H9 (cell line): ENCODE results near the gene RABIF. TPM values are rescaled to one million over a fixed set of nuclear protein-coding genes. Genes with fewer than 3 reads are reported as not detected.

Experiments
- DNase-seq: peaks from one replicate; pipeline ENCODE4 v3.0.0-alpha.2; 2017
- H2AFZ ChIP-seq: one replicate; pipeline ENCODE4 v1.6.1; 2013; ENCODE audit warnings: mild to moderate bottlenecking, low read length, control low read depth, moderate library complexity
- H2AK5ac ChIP-seq: 2 replicates; pipeline ENCODE4 v1.6.1; 2013; ENCODE audit warnings: low read length, control low read depth, mixed read lengths; ENCODE audit not compliant: insufficient read length
- H2BK120ac ChIP-seq: one replicate; pipeline ENCODE4 v1.6.1; 2013; ENCODE audit warnings: low read depth, mild to moderate bottlenecking, low read length, control low read depth, inconsistent platforms; ENCODE audit not compliant: poor library complexity, severe bottlenecking
- H2BK12ac ChIP-seq: 2 replicates; pipeline ENCODE4 v1.6.1; 2013; ENCODE audit warnings: low read length, control low read depth, mixed read lengths, low read depth; ENCODE audit not compliant: insufficient read length
- H2BK15ac ChIP-seq: 2 replicates; pipeline ENCODE4 v1.6.1; 2013; ENCODE audit warnings: low read depth, low read length, control low read depth
- H2BK20ac ChIP-seq: one replicate; pipeline ENCODE4 v1.6.1; 2013; ENCODE audit warnings: low read depth, mild to moderate bottlenecking, low read length, control low read depth, inconsistent platforms; ENCODE audit not compliant: poor library complexity, severe bottlenecking
- H2BK5ac ChIP-seq: 2 replicates; pipeline ENCODE4 v1.6.1; 2013; ENCODE audit warnings: low read length, control low read depth, mixed read lengths; ENCODE audit not compliant: insufficient read length
- H3K14ac ChIP-seq: 2 replicates; pipeline ENCODE4 v1.6.1; 2013; ENCODE audit warnings: low read length, control low read depth; ENCODE audit not compliant: insufficient read depth
- H3K18ac ChIP-seq: 2 replicates; pipeline ENCODE4 v1.6.1; 2013; ENCODE audit warnings: low read depth, mild to moderate bottlenecking, mixed read lengths, low read length, control low read depth; ENCODE audit not compliant: insufficient read length
- H3K23ac ChIP-seq: 2 replicates; pipeline ENCODE4 v1.6.1; 2013; ENCODE audit warnings: low read length, control low read depth, mixed read lengths, low read depth; ENCODE audit not compliant: insufficient read length
- H3K23me2 ChIP-seq: 2 replicates; pipeline ENCODE4 v1.6.1; 2013; ENCODE audit warnings: low read depth, mild to moderate bottlenecking, mixed read lengths, low read length, control low read depth; ENCODE audit not compliant: insufficient read length, poor library complexity, severe bottlenecking
- H3K27ac ChIP-seq: 2 replicates; pipeline ENCODE4 v1.5.1; 2013; ENCODE audit warnings: low read length, control low read depth, mixed read lengths, low read depth; ENCODE audit not compliant: insufficient read length
- H3K27me3 ChIP-seq: 2 replicates; pipeline ENCODE4 v1.6.1; 2013; ENCODE audit warnings: low read length, control low read depth, inconsistent platforms; ENCODE audit not compliant: insufficient read depth
- H3K4ac ChIP-seq: 2 replicates; pipeline ENCODE4 v1.6.1; 2013; ENCODE audit warnings: low read depth, mild to moderate bottlenecking, control low read depth, inconsistent platforms, low read length, moderate library complexity
- H3K4me1 ChIP-seq: 2 replicates; pipeline ENCODE4 v1.6.1; 2013; ENCODE audit warnings: low read length, control low read depth, inconsistent platforms; ENCODE audit not compliant: insufficient read depth
- H3K4me2 ChIP-seq: 2 replicates; pipeline ENCODE4 v1.6.1; 2013; ENCODE audit warnings: low read length, control low read depth, mixed read lengths; ENCODE audit not compliant: insufficient read length, insufficient read depth
- H3K56ac ChIP-seq: 2 replicates; pipeline ENCODE4 v1.6.1; 2013; ENCODE audit warnings: low read depth, mild to moderate bottlenecking, mixed read lengths, low read length, control low read depth; ENCODE audit not compliant: insufficient read length
- H3K79me1 ChIP-seq: 2 replicates; pipeline ENCODE4 v1.6.1; 2013; ENCODE audit warnings: low read depth, mild to moderate bottlenecking, moderate library complexity, low read length, control low read depth, inconsistent platforms; ENCODE audit not compliant: insufficient read depth, poor library complexity, severe bottlenecking
- H3K79me2 ChIP-seq: 2 replicates; pipeline ENCODE4 v1.6.1; 2013; ENCODE audit warnings: low read length, control low read depth, inconsistent platforms; ENCODE audit not compliant: insufficient read depth
- H3K9ac ChIP-seq: 2 replicates; pipeline ENCODE4 v1.6.1; 2013; ENCODE audit warnings: low read length, control low read depth, mixed read lengths; ENCODE audit not compliant: insufficient read length; ENCODE audit errors: extremely low read depth
- H3K9me3 ChIP-seq: one replicate; pipeline ENCODE4 v1.6.1; 2013; ENCODE audit warnings: low read depth, low read length, inconsistent platforms; ENCODE audit not compliant: control insufficient read depth
- H3T11ph ChIP-seq: one replicate; pipeline ENCODE4 v1.6.1; 2013; ENCODE audit warnings: mild to moderate bottlenecking, low read length, control low read depth, inconsistent platforms
- H4K20me1 ChIP-seq: one replicate; pipeline ENCODE4 v1.6.1; 2013; ENCODE audit not compliant: control insufficient read depth, insufficient read length, insufficient read depth
- H4K5ac ChIP-seq: 2 replicates; pipeline ENCODE4 v1.6.1; 2013; ENCODE audit warnings: low read depth, mild to moderate bottlenecking, mixed read lengths, low read length, control low read depth; ENCODE audit not compliant: insufficient read length
- H4K8ac ChIP-seq: replicated peaks from 2 replicates; pipeline ENCODE4 v1.6.1; 2013; ENCODE audit warnings: low read length, control low read depth, mixed read lengths, low read depth; ENCODE audit not compliant: insufficient read length
- H4K91ac ChIP-seq: 2 replicates; pipeline ENCODE4 v1.6.1; 2013; ENCODE audit warnings: low read depth, mild to moderate bottlenecking, moderate library complexity, mixed read lengths, low read length, control low read depth; ENCODE audit not compliant: insufficient read length
- H3K27ac Mint-ChIP-seq, 3 experiments: 2 replicates in 2 of 3; 3 replicates in 1 of 3; pipeline ENCODE4 v1.8.0; 2020 to 2021; ENCODE audit warnings: mixed read lengths in 3 of 3, mild to moderate bottlenecking in 1 of 3, moderate library complexity in 1 of 3
- H3K27me3 Mint-ChIP-seq: 2 replicates; pipeline ENCODE4 v1.8.0; 2021; ENCODE audit warnings: low read depth, mild to moderate bottlenecking, moderate library complexity, mixed read lengths
- H3K36me3 Mint-ChIP-seq, 3 experiments: 2 replicates in 2 of 3; 3 replicates in 1 of 3; pipeline ENCODE4 v1.8.0; 2020 to 2021; ENCODE audit warnings: low read depth in 3 of 3, mixed read lengths in 3 of 3; ENCODE audit not compliant: insufficient read depth in 1 of 3
- H3K4me1 Mint-ChIP-seq, 2 experiments: 2 replicates each; pipeline ENCODE4 v1.8.0; 2020; ENCODE audit warnings: mixed read lengths in 2 of 2
- H3K4me3 Mint-ChIP-seq, 2 experiments: 2 replicates in 1 of 2; 3 replicates in 1 of 2; pipeline ENCODE4 v1.8.0; 2020 to 2021; ENCODE audit warnings: mild to moderate bottlenecking in 2 of 2, mixed read lengths in 2 of 2, moderate library complexity in 1 of 2
- H3K9me3 Mint-ChIP-seq, 2 experiments: 2 replicates in 1 of 2; 3 replicates in 1 of 2; pipeline ENCODE4 v1.8.0; 2020; ENCODE audit warnings: mild to moderate bottlenecking in 2 of 2, mixed read lengths in 2 of 2, moderate library complexity in 1 of 2
- WGBS: extraction: QIAGEN DNeasy Blood & Tissue Kit; methylation state at CpG from one replicate; pipeline ENCODE4 v1.1.7; 2013; ENCODE audit warnings: missing lambda C conversion rate, low lambda C conversion rate, mixed read lengths; ENCODE audit not compliant: insufficient read length; ENCODE audit errors: extremely low coverage; 5-methylcytosine and 5-hydroxymethylcytosine counted together
- total RNA-seq: library from RNA; stranded (reverse); gene quantifications from 2 replicates; pipeline ENCODE4 v1.2.1, GENCODE V29; 2021
- TF ChIP-seq, protein P1 (sequence below): fragments of 200-600 bp; sonication (generic); conservative IDR thresholded peaks from 3 replicates; pipeline ENCODE4 v1.8.0; 2021; ENCODE audit warnings: antibody characterized with exemption, mild to moderate bottlenecking

RABIF gene
- total RNA-seq, 1 experiment from 2014 or later: 8.3 TPM

DNA sequence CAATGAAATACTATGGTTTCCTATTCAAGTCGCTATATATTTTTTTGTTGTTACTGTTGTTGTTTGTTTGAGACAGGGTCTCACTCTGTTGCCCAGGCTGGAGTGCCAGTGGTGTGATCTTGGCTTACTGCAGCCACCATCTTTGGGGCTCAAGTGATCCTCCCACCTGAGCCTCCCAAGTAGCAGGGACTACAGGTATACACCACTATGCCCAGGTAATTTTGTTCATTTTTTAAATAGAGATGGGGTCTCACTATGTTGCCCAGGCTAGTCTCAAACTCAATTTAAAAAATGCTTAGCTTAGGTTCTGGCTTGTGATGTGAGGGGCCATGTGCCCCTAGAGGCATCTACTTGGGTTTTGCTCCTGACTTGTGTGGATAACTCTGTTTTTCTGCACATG lies 9.8 kb downstream of the RABIF start:
- no peak overlapping the region for H3K4me2 ChIP-seq
- WGBS: no CpG with 5 or more reads among the region's 1 CpG
- Mint-ChIP-seq H3K36me3 (peaks cover 2 to 20% (median 18%) of the 10 kb centered on the region in 3 experiments; a peak in 5 of 7 replicates), H3K27me3 (no peaks in the 10 kb centered on the region), H3K4me3 (no peak overlapping the region), H3K4me1 (no peaks in the 10 kb centered on the region), H3K9me3 (no peaks in the 10 kb centered on the region), H3K27ac (no peak overlapping the region)
- no peak overlapping the region for H3K18ac ChIP-seq
- no peaks in the 10 kb centered on the region for H3K79me2 ChIP-seq
- no peak overlapping the region for H3K27ac ChIP-seq
- no peaks in the 10 kb centered on the region for H4K20me1 ChIP-seq
- H3K9me3 ChIP-seq: no peaks in the 10 kb centered on the region
- no peak overlapping the region for H3K9ac ChIP-seq
- TF ChIP-seq, protein P1, sequence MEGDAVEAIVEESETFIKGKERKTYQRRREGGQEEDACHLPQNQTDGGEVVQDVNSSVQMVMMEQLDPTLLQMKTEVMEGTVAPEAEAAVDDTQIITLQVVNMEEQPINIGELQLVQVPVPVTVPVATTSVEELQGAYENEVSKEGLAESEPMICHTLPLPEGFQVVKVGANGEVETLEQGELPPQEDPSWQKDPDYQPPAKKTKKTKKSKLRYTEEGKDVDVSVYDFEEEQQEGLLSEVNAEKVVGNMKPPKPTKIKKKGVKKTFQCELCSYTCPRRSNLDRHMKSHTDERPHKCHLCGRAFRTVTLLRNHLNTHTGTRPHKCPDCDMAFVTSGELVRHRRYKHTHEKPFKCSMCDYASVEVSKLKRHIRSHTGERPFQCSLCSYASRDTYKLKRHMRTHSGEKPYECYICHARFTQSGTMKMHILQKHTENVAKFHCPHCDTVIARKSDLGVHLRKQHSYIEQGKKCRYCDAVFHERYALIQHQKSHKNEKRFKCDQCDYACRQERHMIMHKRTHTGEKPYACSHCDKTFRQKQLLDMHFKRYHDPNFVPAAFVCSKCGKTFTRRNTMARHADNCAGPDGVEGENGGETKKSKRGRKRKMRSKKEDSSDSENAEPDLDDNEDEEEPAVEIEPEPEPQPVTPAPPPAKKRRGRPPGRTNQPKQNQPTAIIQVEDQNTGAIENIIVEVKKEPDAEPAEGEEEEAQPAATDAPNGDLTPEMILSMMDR: no peak
- H3T11ph ChIP-seq: no peak overlapping the region
- H2BK5ac ChIP-seq: no peak overlapping the region
- no peak overlapping the region for H4K91ac ChIP-seq
- no peak overlapping the region for H2BK12ac ChIP-seq
- H3K56ac ChIP-seq: no peak overlapping the region
- no peak overlapping the region for H3K23ac ChIP-seq
- H3K4ac ChIP-seq: no peak overlapping the region
- H3K23me2 ChIP-seq: no peaks in the 10 kb centered on the region
- no peak overlapping the region for H2BK120ac ChIP-seq
- H2BK15ac ChIP-seq: no peak overlapping the region
- no peak overlapping the region for H2BK20ac ChIP-seq
- no peak for DNase-seq
- no peaks in the 10 kb centered on the region for H3K27me3 ChIP-seq
- no peaks in the 10 kb centered on the region for H3K4me1 ChIP-seq
- H2AK5ac ChIP-seq: no peak overlapping the region
- no peak overlapping the region for H4K5ac ChIP-seq
- H4K8ac ChIP-seq: no peak overlapping the region
- H2AFZ ChIP-seq: no peak overlapping the region
- H3K79me1 ChIP-seq: no peaks in the 10 kb centered on the region
- H3K14ac ChIP-seq: no peak overlapping the region
